ENCODE results near the gene TMEM165. TPM values are rescaled to one million over a fixed set of nuclear protein-coding genes. Genes with fewer than 3 reads are reported as not detected.

Gene TMEM165, protein sequence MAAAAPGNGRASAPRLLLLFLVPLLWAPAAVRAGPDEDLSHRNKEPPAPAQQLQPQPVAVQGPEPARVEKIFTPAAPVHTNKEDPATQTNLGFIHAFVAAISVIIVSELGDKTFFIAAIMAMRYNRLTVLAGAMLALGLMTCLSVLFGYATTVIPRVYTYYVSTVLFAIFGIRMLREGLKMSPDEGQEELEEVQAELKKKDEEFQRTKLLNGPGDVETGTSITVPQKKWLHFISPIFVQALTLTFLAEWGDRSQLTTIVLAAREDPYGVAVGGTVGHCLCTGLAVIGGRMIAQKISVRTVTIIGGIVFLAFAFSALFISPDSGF
- 100 to 1,000 TPM; 175 to 283 (median 200) TPM for total RNA-seq

DNA sequence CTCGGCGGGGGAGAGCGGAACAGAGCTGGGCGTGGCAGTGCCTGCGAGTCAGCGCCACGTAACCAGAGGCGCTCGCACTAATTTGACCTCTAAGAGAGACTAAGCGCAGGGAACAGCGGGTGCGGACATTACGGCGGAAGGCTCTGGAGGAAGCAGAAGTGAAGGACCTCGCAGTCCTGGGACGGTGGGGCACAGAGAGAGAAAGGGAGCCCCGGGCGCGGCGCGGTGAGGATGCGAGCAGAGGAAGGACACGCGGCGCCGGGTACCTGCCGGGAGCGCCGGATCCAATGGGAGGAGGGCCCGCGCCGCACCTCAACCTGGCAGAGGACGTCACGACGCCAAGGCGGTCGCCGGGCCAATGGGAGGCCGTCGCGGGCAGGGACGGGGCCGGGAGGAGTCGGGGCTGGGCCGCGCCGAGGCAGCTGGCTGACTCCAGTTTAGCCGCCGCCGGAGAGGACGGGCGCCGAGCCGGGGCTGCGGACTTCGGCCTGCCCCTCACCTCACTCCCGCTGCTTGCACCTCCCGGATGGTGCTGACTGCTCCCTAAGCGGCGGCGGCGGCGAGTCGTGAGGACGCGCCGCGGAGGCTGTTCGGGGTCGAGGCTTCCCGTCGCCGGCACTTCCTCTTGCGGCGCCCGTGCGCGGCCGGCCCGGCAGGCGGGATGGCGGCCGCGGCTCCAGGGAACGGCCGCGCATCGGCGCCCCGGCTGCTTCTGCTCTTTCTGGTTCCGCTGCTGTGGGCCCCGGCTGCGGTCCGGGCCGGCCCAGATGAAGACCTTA is at the start of gene TMEM165:
Gene TMEM165 (plus strand): TSS at position 429 of the 779 bp plus-strand sequence. CDS start 233 bp downstream, at position 662.
- TF ChIP-seq, protein P1, sequence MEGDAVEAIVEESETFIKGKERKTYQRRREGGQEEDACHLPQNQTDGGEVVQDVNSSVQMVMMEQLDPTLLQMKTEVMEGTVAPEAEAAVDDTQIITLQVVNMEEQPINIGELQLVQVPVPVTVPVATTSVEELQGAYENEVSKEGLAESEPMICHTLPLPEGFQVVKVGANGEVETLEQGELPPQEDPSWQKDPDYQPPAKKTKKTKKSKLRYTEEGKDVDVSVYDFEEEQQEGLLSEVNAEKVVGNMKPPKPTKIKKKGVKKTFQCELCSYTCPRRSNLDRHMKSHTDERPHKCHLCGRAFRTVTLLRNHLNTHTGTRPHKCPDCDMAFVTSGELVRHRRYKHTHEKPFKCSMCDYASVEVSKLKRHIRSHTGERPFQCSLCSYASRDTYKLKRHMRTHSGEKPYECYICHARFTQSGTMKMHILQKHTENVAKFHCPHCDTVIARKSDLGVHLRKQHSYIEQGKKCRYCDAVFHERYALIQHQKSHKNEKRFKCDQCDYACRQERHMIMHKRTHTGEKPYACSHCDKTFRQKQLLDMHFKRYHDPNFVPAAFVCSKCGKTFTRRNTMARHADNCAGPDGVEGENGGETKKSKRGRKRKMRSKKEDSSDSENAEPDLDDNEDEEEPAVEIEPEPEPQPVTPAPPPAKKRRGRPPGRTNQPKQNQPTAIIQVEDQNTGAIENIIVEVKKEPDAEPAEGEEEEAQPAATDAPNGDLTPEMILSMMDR (IDR thresholded peaks at IDR 0.05; ENCODE audit: low read depth), result no peak

DNA sequence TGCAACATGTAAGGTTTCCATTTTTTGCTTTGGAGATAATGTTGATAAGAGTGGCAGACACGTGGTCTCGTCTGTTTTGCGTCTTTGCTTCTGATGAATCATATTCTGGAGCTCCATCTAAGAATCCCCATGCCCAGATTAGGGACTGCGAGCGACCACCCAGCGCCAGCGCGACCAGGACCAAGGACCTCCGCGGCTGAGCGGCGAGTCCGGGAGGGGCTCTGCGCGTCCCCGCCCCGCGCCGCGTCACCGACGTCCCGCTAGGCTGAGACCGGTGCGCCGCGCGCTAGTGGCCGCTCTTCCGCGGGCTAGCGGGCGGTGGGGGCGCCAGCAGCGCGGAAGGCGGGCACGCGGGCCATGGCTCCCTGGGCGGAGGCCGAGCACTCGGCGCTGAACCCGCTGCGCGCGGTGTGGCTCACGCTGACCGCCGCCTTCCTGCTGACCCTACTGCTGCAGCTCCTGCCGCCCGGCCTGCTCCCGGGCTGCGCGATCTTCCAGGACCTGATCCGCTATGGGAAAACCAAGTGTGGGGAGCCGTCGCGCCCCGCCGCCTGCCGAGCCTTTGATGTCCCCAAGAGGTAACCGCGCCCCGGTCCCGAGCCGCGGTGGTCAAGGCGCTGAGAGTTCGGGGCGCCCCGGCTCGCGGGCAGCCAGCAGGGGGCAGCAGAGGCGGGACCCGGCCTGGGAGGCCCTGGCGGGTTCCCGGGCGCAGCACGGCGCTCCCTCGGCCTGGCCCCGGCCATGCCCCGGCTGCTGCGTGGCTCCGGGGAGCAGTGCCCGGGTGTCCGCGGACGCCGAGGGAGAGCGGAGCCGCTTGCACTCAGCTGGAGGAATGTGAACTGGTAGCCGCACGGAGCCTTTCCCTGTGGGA is 49.5 kb upstream of the TMEM165 start, which contains the start of gene SRD5A3:
Gene SRD5A3 (plus strand): TSS at position 263 of the 871 bp plus-strand sequence. CDS start 95 bp downstream, at position 358.
- TF ChIP-seq, protein P1 (IDR thresholded peaks at IDR 0.05; ENCODE audit: low read depth), result no peak

DNA sequence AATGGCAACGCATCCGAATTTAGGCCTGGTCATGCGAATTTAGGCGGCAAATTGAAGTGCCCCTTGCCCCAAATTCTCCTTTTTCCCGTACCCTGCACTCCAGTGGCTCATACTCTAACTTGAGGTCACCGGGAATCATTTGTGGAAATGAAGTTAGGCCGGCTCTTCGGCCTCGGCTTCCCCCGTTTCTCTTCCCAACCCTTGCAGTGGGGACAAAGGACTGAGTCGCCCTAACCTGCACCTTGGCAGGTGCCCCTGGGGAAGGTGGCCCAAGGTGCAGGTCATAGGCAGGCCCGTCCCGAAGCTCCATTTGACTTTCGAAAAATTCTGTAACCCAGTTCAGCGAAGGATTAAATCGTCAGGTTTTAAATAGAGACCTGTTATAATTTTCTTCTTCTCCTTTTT is 48.9 kb upstream of the TMEM165 start:
- TF ChIP-seq, protein P1 (IDR thresholded peaks at IDR 0.05; ENCODE audit: low read depth), result no peak

DNA sequence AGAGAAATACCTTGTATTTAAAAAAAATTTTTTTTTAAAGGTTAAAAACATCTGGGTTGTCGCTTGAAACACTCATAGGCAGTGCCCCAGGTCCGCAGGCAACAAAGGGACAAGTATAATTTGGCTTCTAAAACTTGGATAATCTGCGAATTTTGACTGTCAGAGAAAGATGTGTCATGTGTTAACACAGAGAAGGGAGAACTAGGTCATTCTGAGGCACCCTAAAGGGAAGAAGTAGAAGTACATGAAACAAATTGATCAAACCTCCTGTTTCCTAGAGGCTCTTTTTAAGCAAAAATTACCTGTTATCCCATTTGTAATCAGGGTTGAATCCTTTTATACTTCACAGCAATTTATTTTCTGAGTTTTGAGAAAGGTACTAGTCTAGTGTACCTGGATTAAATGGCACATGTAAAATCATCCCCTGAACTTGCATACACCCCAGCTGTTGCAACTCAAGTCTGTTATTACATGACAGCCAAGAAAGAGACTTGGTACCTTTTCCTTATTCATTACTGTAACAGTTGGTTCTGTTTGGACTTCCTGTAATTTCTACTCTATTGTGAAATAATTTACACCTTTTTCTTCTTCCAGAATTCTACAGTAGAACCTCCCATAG is 48.0 kb upstream of the TMEM165 start:
- TF ChIP-seq, protein P1 (IDR thresholded peaks at IDR 0.05; ENCODE audit: low read depth), result no peak

DNA sequence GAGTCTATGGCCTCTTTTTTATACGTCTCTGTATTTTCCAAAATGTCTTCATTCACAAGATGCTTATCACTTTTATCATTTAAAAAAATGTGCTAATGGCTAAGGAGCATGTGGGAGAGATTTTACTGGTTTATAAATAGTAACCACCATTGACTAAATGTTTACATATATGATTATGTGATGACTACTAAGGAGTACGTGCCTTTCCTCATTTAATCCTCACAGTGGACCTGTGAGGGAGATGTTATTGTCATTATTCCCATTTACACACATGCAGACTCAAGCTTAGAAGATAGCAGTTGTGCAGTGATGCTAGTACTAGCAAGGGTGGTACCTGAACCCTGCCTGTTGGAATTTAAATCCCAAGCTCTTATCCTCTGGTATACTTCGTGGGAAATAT is 47.3 kb upstream of the TMEM165 start:
- TF ChIP-seq, protein P1 (IDR thresholded peaks at IDR 0.05; ENCODE audit: low read depth), result no peak

DNA sequence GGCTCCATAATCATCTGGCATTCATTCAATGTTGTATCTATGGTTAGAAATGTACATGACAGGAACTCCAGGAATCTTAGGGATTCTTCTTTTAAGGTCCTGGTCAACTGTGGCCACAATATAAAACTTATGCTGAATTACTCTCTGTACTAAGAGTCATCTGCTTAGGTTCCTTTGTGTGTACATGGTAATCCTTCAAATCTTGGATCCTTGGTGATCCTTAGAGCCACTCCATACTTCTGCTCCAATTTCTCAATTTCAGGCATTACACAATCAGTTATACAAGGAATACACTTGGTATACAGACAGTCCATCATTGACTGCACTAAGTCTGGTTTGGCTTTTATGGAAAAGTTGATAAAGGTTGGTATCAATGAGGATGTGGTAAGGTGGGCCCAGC is 43.9 kb upstream of the TMEM165 start:
- TF ChIP-seq, protein P1 (IDR thresholded peaks at IDR 0.05; ENCODE audit: low read depth), result no peak

Data from subcutaneous adipose tissue (tissue), 4 donors.